Measurements from ENCODE around the gene MYADM.

- TF ChIP-seq POLR2A (IDR thresholded peaks at IDR 0.05; ENCODE audit: low read length) (no peak), GATA1 (IDR thresholded peaks at IDR 0.05; ENCODE audit: low read depth, low read length) (no peak)
These were observed 48.3 kb downstream of the MYADM start for GRCh38 chr19:53916004-53916403.
